GM13977 (cell line): ENCODE results near the gene COPS9.

ENCODE experiments used
- DNase-seq: peaks from one replicate; pipeline ENCODE4 v3.0.0; 2012; ENCODE audit warnings: low spot score
- CTCF ChIP-seq: IDR thresholded peaks from 2 replicates; pipeline ENCODE4 v1.5.1; 2012; ENCODE audit warnings: mild to moderate bottlenecking, control low read depth; ENCODE audit not compliant: insufficient read depth; ENCODE audit errors: extremely low read depth, missing control alignments
- in situ Hi-C: fragments of 300-500 bp; cut with MboI; formaldehyde crosslinking; loops from one replicate; pipeline ENCODE4 v1.12.0; 2022; ENCODE audit warnings: low sequenced_read_pairs, low pct_unique_long_range_greater_than_20kb, mixed read lengths, inconsistent platforms; ENCODE audit not compliant: unreplicated experiment

Gene COPS9

GRCh38 chr2:240162531-240162930 lies 26.4 kb upstream of the COPS9 start:
- no peak for DNase-seq
- in situ Hi-C loops = no loop called here
- no peak for TF ChIP-seq CTCF

- no peak for DNase-seq
- TF ChIP-seq CTCF = no peak
- in situ Hi-C loops = no loop called here
These were observed 25.9 kb upstream of the COPS9 start for GRCh38 chr2:240162032-240162431.

- TF ChIP-seq CTCF = no peak
- DNase-seq = no peak
- in situ Hi-C loops = no loop called here
These were observed 25.1 kb upstream of the COPS9 start for GRCh38 chr2:240161087-240161750.

GRCh38 chr2:240160291-240161086 lies 24.4 kb upstream of the COPS9 start:
- no peak for DNase-seq
- in situ Hi-C loops = no loop called here

DNA sequence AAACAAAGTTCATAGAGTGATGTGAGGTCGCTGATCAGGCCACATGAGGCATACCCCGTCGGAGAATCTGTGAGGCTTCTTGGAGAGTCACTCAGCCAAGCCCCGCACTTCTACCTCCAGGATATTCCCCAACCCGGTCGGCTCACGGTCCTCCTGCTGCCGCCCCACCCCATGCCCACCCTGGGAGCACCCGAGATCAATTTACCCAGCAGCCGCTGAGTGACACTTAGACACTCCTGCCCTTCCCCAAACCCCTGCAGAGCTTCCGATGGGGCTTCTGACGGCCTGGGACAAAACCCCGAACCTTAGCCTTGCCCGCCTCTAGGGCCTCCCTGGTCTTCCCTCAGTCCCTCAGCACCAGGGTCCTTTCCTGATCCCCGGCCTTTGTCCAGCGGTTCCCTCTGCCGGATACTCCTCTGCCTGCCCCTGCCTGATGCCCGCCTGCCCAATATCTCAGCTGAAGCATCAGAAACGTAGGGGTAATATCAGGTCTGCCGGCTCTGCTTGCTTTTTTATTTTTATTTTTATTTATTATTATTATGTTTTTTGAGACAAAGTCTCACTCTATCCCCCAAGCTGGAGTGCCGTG lies 23.2 kb upstream of the COPS9 start:
- TF ChIP-seq CTCF = no peak
- in situ Hi-C loops = no loop called here
- DNase-seq = no peak

More at GRCh38 chr2:240160291-240161086, 24.4 kb upstream of the COPS9 start:
- TF ChIP-seq CTCF = no peak

GRCh38 chr2:240157147-240157470 lies 21.0 kb upstream of the COPS9 start:
- TF ChIP-seq CTCF = no peak
- no peak for DNase-seq
- in situ Hi-C loops = no loop called here
